GM19372 (cell line): ENCODE results near the gene MUCL3.
A peak's percentile ranks its signal among the peaks of the same experiment; 100 is the strongest.
"Not testable (repeated sequence)": the region's sequence is repeated elsewhere in the genome, so short reads cannot be mapped to it uniquely, and the experiment has no call there.

Source experiments
- ATAC-seq: cut with Tn5 transposase; IDR thresholded peaks from one replicate; pipeline ENCODE4 v1.9.1; 2021; ENCODE audit warnings: mild to moderate bottlenecking, low read depth, moderate library complexity; ENCODE audit not compliant: unreplicated experiment

Gene MUCL3

GRCh38 chr6:30939473-30939872 lies 1.3 kb upstream of the MUCL3 start:
- ATAC-seq: no peak

- ATAC-seq: no peak
These were observed 1.7 kb downstream of the MUCL3 start for GRCh38 chr6:30942338-30943060.

DNA sequence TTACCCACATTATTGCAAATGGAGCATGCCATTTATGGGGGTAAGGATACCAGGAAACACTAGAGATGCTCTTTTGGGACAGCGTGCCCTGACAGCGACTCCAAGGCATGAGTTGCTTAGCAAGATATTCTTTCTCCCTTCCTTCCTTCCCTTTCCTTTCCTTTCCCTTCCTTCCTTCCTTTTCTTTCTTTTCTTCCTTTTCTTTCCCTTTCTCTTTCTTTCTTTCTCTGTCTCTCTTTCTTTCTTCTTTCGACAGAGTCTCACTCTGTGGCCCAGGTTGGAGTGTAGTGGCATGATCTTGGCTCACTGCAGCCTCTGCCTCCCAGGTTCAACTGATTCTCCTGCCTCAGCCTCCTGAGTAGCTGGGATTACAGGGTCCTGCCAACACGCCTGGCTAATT lies 3.3 kb downstream of the MUCL3 start:
- ATAC-seq: no peak

DNA sequence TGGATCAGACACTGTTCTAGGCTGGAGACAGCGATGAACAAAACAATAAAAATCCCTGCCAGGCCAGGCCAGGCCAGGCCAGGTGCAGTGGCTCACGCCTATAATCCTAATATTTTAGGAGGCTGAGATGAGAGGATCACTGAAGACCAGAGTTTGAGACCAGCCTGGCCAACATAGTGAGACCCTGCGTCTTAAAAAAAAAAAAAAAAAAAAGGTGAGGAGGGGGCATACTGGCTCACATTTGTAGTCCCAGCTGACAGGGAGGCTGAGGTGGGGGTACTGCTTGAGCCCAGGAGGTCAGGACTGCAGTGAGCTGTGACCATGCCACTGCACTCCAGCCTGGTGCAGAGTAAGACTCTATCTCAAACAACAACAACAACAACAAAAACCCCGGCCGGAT lies 4.5 kb downstream of the MUCL3 start:
- ATAC-seq: no peak

GRCh38 chr6:30947231-30947630 lies 6.5 kb downstream of the MUCL3 start:
- ATAC-seq: no peak

DNA sequence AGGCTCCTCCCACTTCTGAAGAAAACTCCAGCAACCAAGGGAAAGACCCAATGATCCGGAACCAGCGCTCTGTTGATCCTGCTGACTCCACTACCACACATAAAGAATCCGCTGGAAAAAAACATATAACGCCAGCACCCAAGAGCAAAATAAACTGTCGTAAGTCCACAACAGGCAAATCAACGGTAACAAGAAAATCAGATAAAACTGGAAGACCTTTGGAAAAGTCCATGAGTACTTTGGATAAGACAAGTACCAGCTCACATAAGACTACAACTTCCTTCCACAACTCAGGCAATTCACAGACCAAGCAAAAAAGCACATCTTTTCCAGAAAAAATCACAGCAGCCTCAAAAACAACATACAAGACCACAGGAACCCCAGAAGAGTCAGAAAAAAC lies 8.0 kb downstream of the MUCL3 start:
- ATAC-seq: no peak

DNA sequence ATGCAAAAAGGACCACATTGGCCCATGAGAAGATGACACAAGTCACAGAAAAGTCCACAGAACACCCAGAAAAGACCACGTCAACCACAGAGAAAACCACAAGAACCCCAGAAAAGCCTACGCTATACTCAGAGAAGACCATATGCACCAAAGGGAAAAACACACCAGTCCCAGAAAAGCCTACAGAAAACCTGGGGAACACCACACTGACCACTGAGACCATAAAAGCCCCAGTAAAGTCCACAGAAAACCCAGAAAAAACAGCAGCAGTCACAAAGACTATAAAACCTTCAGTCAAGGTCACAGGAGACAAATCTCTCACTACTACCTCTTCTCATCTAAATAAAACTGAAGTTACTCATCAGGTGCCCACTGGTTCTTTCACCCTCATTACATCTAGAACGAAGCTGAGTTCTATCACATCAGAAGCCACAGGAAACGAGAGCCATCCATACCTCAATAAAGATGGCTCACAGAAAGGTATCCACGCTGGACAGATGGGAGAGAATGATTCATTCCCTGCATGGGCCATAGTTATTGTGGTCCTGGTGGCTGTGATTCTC lies 11.2 kb downstream of the MUCL3 start:
- no peak for ATAC-seq

DNA sequence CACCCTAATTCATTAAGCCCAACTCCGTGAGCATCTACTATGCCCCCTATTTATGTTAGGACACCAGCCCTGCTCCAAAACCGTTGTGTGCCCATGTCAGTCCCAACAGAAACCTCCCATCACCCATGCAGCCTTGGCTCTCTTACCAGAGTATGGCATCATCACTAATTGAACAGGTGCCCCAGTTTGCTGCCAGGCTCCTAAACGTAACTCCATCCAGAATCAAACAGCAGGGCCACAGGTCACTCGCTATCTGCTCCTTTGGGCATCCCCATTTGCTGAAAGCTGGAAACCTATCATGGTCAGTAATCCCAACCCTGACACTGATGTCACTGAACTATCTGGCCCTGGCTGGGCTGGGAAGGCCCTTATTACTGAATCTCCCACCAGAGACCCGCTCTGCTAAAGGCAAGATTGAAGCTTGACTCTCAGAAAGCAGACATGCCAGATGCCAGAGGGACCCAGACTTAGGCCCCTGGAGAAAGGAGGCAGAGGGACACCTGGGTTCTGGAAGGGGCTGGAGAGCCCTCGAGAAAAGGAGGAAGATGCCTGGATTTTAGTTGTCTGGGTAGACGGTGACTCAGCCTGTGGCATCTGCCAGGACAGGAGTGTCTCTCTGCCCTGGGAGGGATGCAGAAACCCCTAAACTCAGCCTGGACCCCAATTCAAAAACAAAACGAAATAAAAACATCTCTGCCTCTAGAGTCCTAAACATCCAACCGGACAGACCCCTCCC lies 14.0 kb downstream of the MUCL3 start:
- ATAC-seq: no peak

DNA sequence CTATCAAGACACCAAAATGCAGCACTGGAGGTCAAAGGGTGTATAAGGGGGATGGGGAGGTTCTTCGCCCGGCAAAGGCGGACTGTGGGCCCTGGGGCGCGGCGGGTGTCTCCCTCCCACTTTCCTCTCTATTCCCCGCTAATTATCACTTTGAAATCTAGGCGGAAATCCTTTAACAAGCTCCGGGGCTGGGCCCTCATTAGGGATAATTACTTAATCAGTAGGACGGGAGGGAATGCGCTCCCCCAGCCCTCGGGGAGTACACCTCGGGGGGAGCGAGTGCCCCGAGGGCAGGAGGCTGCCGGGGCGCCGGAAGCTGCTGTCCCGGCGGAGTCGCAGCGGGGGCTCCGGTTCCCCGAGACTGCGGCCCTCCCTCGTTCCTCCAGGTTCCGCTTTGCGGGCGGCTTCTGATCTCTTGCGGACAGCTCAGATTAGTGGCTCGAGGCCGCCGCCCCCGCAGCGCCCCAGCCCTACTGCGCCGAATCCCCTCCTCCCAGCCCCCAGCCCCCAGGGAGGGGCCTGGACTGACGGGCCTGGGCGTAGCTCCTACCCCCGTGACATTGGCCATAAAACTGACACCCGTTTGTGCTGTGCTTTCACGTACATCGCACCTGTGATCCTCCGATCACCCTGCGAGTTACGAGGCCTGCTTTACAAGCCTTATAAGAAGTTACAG lies 14.7 kb downstream of the MUCL3 start:
- ATAC-seq: peak; percentile 61

DNA sequence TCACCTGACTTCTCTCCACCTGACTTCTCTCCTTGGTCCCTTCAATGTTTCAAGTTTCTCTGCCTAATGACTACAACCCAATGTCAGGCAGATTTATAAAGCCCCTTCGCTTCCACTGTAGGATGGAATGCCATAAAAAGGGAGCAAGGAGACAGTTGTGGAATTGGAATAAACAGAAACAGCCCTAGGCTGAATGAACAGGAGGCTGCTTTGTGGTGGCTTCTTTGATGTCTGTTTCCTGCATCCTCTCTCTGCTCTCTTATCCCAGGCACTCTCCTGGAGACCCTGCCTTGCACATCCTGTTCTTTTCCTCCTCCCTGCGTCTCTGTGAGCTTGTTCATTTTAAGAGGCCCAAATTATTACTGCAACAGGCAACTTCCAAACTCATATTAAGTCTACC lies 16.9 kb downstream of the MUCL3 start:
- ATAC-seq: no peak

DNA sequence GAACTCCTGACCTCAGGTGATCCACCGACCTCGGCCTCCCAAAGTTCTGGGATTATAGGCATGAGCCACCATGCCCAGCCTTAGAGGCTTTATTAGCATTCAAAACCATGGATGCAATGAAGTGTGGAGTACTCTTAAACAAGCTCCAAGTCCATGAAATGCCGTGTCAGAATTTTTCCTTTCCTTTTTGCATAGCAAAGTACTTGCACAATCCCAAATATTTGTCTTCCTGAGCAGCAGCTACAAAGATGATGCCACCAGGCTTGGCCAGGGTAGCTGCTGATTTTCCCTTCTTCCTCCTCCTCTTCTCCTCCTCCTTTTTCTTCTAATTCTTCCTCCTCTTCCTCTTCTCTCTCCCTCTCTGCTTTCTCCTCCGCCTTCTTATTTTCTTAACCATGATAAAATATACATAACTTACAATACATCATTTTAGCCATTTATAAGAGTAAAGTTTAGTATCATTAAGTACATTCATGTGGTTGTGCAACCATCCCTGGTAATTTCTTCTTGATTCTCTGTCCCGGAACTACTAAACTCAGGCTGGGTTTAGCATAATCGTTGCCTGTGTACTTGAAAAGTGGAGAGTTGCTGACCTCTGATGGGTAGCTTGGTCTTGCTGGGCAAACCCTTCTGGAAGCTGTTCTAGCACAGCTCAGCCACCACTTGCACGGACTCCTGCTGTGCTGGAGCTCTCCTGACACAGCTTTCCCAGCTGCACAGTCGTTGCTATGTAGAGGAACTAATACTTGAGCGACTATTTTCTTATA lies 20.3 kb downstream of the MUCL3 start:
- no peak for ATAC-seq

DNA sequence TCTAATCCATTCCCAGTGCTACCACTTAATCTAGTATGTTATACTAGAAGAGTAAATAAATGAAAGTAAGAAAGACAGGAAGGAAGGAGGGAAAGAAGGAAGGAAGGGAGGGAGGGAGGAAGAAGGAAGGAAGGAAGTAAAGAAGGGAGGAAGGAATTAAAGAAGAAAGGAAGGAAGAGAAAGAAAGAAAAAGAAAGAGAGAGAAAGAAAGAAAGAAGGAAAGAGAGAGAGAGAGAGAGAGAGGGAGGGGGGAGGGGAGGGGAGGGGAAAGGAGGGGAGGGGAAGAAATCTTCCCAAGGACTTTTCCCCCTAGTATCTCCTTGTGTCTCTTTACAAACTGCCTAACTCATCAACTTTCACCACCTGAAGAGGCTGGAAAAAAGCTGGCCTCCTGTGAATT lies 21.9 kb downstream of the MUCL3 start:
- no peak for ATAC-seq

GRCh38 chr6:30963641-30964040 lies 22.9 kb downstream of the MUCL3 start:
- no peak for ATAC-seq

DNA sequence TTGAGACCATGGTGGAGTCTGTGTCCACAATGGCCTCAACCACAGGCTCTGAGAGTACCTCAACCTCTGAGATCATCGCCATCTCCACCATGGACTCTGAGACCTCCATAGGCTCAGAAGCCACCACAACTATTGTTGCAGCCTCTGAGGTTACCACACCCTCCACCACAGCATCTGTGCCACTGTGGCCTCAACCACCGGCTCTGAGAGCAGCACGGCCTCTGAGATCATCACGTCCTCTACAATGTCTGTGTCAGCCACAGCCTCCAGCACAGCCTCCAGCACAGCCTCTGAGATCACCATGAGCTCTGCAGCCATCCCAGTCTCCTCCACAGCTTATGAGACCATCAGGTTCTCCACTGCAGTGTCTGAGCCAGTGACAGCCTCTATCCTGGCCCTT lies 23.3 kb downstream of the MUCL3 start:
- ATAC-seq: no peak

DNA sequence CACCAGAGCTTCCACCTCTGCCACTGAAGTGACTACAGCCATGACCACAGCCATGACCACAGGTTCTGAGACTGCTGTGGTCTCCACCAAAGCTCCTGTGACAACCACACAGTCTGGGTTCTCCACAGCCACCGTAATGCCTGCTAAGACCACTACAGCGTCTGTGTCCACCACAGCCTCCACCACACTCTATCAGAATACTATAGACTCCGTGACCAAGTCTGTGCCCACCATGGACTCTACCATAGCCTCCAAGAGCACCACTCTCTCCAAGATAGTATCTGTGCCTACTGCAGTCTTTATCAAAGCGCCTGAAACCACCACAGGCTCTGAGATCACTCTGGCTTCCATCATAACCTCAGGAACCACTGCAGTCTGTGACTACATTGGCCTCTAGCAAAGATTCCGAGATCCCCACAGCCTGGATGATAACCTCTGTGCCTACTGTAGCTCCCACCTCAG lies 24.4 kb downstream of the MUCL3 start:
- no peak for ATAC-seq

GRCh38 chr6:30966154-30966553 lies 25.4 kb downstream of the MUCL3 start:
- ATAC-seq: no peak

GRCh38 chr6:30969171-30969570 lies 28.4 kb downstream of the MUCL3 start:
- not testable (repeated sequence) for ATAC-seq

GRCh38 chr6:30970946-30971345 lies 30.2 kb downstream of the MUCL3 start:
- ATAC-seq: no peak

- no peak for ATAC-seq
These were observed 32.0 kb downstream of the MUCL3 start for GRCh38 chr6:30972816-30973215.

DNA sequence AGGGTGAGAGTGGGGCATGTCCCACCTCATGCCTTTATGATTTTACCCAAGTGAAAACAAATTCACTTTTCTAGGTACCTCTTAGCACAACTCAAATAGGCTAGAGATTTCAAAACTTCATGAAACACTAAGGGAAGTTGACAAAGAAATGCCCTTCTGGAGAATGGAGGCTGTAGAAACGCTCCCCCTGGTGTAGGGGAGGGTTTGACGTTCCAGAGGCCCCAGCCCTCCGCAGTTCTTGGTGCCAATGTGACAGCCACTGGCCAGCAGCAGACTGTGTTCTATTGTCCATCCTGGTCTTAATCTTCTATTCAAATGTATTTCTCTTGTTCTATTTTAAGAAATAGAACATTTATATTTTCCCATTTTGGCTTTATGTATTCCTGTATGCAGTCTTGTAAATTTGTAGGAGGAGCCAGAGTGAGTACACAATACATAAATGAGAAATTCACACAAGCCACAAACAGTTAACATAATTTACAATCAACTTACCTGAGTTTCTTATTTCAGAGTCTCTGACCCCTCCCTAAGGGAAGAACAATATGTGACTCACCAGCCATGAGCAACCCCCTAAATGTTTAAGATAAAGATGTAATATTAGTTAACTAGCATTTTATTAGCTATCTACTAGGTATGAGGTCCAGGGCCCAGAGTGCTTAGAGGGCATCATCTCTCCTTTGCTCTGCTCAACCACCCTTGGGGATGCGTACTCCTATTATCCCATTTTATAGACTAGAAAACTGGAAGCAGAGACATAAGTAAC lies 33.9 kb downstream of the MUCL3 start:
- ATAC-seq: no peak
